B cell (primary cell): ENCODE data around the gene MCHR2. TPM values are rescaled to one million over a fixed set of nuclear protein-coding genes. Genes with fewer than 3 reads are reported as not detected.

Experiments
- ATAC-seq: fragments of 200-7000 bp; cut with Tn5 transposase; one replicate; pipeline ENCODE4 v1.10.0; 2021; ENCODE audit warnings: low read depth, mild to moderate bottlenecking, moderate number of reproducible peaks, moderate library complexity
- CTCF ChIA-PET: fragments of 350-600 bp; sonication (Branson Sonifier 250); formaldehyde crosslinking; loops from one replicate; lab custom pipeline; 2021; ENCODE audit warnings: antibody characterized with exemption, inconsistent platforms; lab: Charles Lee
- POLR2A ChIA-PET: fragments of 350-600 bp; sonication (Branson Sonifier 250); formaldehyde crosslinking; loops from one replicate; lab custom pipeline; 2021; ENCODE audit warnings: antibody characterized with exemption; lab: Charles Lee
- DNase-seq: peaks from one replicate; pipeline ENCODE4 v3.0.0; 2013
- H2AFZ ChIP-seq: 2 replicates; pipeline ENCODE4 v1.6.1; 2012; ENCODE audit warnings: mild to moderate bottlenecking, low read depth, low read length; ENCODE audit not compliant: insufficient read depth, poor library complexity, severe bottlenecking
- H3K27ac ChIP-seq, 2 donors: 1 replicate in 1 of 2; 2 replicates in 1 of 2; pipeline ENCODE4 v1.5.1; 2012 to 2013; ENCODE audit warnings: low read length in 2 of 2, mild to moderate bottlenecking in 2 of 2, moderate library complexity in 1 of 2
- H3K27me3 ChIP-seq, 4 experiments: fragments of 200-600 bp in 1 of 4; sonication (generic) in 1 of 4; replicated peaks in 1 of 4; 1 replicate in 2 of 4; 2 replicates in 2 of 4; pipeline versions ENCODE4 v1.6.1 to v1.7.0; 2013 to 2016; ENCODE audit warnings: low read length in 3 of 4, mild to moderate bottlenecking in 2 of 4, mixed read lengths in 1 of 4, moderate library complexity in 1 of 4; ENCODE audit not compliant: insufficient read depth in 4 of 4, control insufficient read depth in 3 of 4; ENCODE audit errors: control extremely low read depth in 1 of 4
- H3K36me3 ChIP-seq, 2 experiments: replicated peaks in 1 of 2; 1 replicate in 1 of 2; 2 replicates in 1 of 2; pipeline versions ENCODE4 v1.6.1 to v1.7.1; 2013; ENCODE audit warnings: low read length in 1 of 2; ENCODE audit not compliant: insufficient read depth in 2 of 2, control insufficient read depth in 1 of 2; ENCODE audit errors: control extremely low read depth in 1 of 2, extremely low read depth in 1 of 2
- H3K4me1 ChIP-seq, 2 donors: fragments of 200-600 bp in 1 of 2; sonication (generic) in 1 of 2; 1 replicate in 1 of 2; 2 replicates in 1 of 2; pipeline versions ENCODE4 v1.5.1 to v1.6.1; 2013 to 2017; ENCODE audit warnings: low read length in 2 of 2; ENCODE audit not compliant: control insufficient read depth in 2 of 2, insufficient read depth in 2 of 2
- H3K4me2 ChIP-seq: replicated peaks from 2 replicates; pipeline ENCODE3; 2012; ENCODE audit warnings: mild to moderate bottlenecking, low read depth, low read length; ENCODE audit not compliant: poor library complexity, severe bottlenecking
- H3K4me3 ChIP-seq, 5 experiments: fragments of 200-600 bp in 1 of 5; sonication (generic) in 1 of 5; 1 replicate in 3 of 5; 2 replicates in 2 of 5; pipeline versions ENCODE4 v1.5.1 to v1.7.0; 2011 to 2016; ENCODE audit warnings: low read length in 4 of 5, mild to moderate bottlenecking in 4 of 5, low read depth in 2 of 5, control low read depth in 1 of 5, moderate library complexity in 1 of 5; ENCODE audit not compliant: insufficient read depth in 1 of 5; ENCODE audit errors: control extremely low read depth in 1 of 5, extremely low read depth in 1 of 5
- H3K79me2 ChIP-seq: fragments of 200-600 bp; sonication (generic); one replicate; pipeline ENCODE4 v1.6.0; 2016; ENCODE audit warnings: low read length; ENCODE audit not compliant: control insufficient read depth, insufficient read depth
- H3K9ac ChIP-seq: fragments of 200-600 bp; sonication (generic); 2 replicates; pipeline ENCODE4 v1.6.1; 2017; ENCODE audit warnings: mild to moderate bottlenecking, low read length, moderate library complexity
- H3K9me3 ChIP-seq, 3 donors: one replicate each; pipeline versions ENCODE4 v1.6.1 to v1.7.1; 2013; ENCODE audit warnings: low read length in 2 of 3; ENCODE audit not compliant: control insufficient read depth in 2 of 3, insufficient read depth in 1 of 3; ENCODE audit errors: control extremely low read depth in 1 of 3
- H4K20me1 ChIP-seq: 2 replicates; pipeline ENCODE4 v1.6.0; 2012; ENCODE audit warnings: mild to moderate bottlenecking, low read length; ENCODE audit not compliant: insufficient read depth, control insufficient read depth, poor library complexity, severe bottlenecking
- H3K27ac Mint-ChIP-seq: one replicate; pipeline ENCODE4 v1.8.0; 2021; ENCODE audit warnings: mixed read lengths
- H3K27me3 Mint-ChIP-seq: one replicate; pipeline ENCODE4 v1.8.0; 2021; ENCODE audit warnings: mixed read lengths
- H3K4me1 Mint-ChIP-seq: one replicate; pipeline ENCODE4 v1.8.0; 2021; ENCODE audit warnings: mixed read lengths
- H3K4me3 Mint-ChIP-seq: one replicate; pipeline ENCODE4 v1.8.0; 2021; ENCODE audit warnings: mixed read lengths
- H3K9me3 Mint-ChIP-seq: one replicate; pipeline ENCODE4 v1.8.0; 2022; ENCODE audit warnings: mixed read lengths; ENCODE audit not compliant: insufficient read depth
- CTCF ChIP-seq: fragments of 200-600 bp; IDR thresholded peaks from one replicate; pipeline ENCODE4 v1.8.0; 2022; ENCODE audit warnings: antibody characterized with exemption, mild to moderate bottlenecking
- EZH2 ChIP-seq: IDR thresholded peaks from 2 replicates; pipeline ENCODE4 v1.6.1; 2012; ENCODE audit warnings: borderline replicate concordance, low read depth, mild to moderate bottlenecking, moderate library complexity, low read length; ENCODE audit not compliant: insufficient read depth, poor library complexity, severe bottlenecking
- WGBS: methylation state at CpG from one replicate; pipeline ENCODE4 v1.1.5; 2013; ENCODE audit warnings: missing lambda C conversion rate; ENCODE audit not compliant: insufficient coverage; 5-methylcytosine and 5-hydroxymethylcytosine counted together
- intact Hi-C: fragments of 100-400 bp; cut with micrococcal nuclease; formaldehyde crosslinking; loops from one replicate; pipeline ENCODE4 v1.10.0; 2022
- polyA plus RNA-seq: library from polyadenylated mRNA; depleted of rRNA; stranded (reverse); fragments of >200 nt; gene quantifications from 2 replicates; pipeline ENCODE4 v1.2.3, GENCODE V29; 2012
- total RNA-seq, 2 donors: library from RNA; stranded (reverse); fragments of 120-200 nt in 1 of 2; gene quantifications; 1 replicate in 1 of 2; 2 replicates in 1 of 2; pipeline versions ENCODE4 v1.2.3 to v1.2.4, GENCODE V29; 2013 to 2022

The MCHR2 gene
- total and polyA plus RNA-seq, 2 donors (not counting 1 experiment from before 2014, with no cell fraction given), result not detected

DNA sequence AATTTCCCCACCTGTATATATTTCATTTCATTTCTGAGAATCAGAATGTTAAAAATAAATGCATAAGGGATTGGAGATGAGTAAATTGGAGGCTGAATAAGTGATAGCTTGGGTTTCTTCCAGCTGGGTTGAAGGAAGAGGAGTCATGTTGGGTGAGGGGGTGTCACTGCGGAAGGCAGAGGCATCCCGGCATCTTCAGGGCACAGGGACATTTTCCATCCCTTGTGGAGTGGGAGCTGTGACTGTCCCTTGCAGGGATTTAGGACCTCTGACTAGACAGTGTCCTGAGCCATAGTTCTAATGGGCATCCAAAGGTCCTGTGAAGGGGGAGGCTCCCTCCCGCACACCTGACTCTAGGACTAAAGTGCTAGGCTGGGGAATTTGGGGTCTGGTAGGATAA is 2.1 kb downstream of the MCHR2 start:
- Mint-ChIP-seq H3K4me1 (no peaks in the 10 kb centered on the region), H3K9me3 (no peaks in the 10 kb centered on the region), H3K27me3 (peaks cover 37% of the 10 kb centered on the region), H3K4me3 (no peak overlapping the region), H3K27ac (no peak overlapping the region)
- Histone ChIP-seq H4K20me1 (no peaks in the 10 kb centered on the region), H3K9me3 (peaks cover 0 to 3% (median 0%) of the 10 kb centered on the region in 3 donors), H3K9ac (no peak overlapping the region), H3K4me2 (no peak overlapping the region), H3K4me3 (no peak overlapping the region), H3K27ac (no peak overlapping the region), H3K4me1 (no peaks in the 10 kb centered on the region), H3K79me2 (no peaks in the 10 kb centered on the region), H3K36me3 (no peaks in the 10 kb centered on the region), H2AFZ (no peak overlapping the region), H3K27me3 (peaks cover 0 to 32% (median 3%) of the 10 kb centered on the region in 4 experiments)
- ChIA-PET POLR2A (no interaction called here), CTCF (interaction anchor here (3.5 kb wide), 1 partner anchor 10 kb away, joined by 25 read pairs; no protein-coding TSS in a partner anchor)
- ATAC-seq (no peak), DNase-seq (no peak)
- WGBS, result 100% methylated on average over 2 of the region's 3 CpGs
- intact Hi-C loops, result no loop called here
- TF ChIP-seq CTCF (no peak), EZH2 (no peak)

DNA sequence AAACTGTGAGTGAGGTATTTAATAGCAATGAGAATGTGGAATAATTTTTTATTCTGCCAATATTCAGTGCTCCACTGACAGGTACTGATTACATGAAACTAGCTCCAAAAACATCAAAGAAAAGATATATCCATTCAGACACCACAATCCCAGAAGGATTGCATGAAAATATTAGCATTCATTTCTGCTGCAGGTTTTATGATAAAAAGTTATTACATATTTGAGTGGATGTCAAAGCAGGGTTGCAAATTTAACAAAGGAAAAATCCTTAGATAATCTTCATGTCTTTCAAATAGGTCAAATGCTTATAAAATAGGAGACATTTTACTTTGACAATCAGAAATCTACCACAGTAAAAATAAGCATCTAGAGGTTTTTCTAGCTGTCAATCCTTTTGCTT is 13.3 kb downstream of the MCHR2 start:
- CTCF ChIA-PET, result no interaction called here
- POLR2A ChIA-PET, result no interaction called here
- no peak overlapping the region for H3K4me3 ChIP-seq

More for the DNA sequence above, 13.3 kb downstream of the MCHR2 start:
- DNase-seq (no peak), ATAC-seq (no peak)
- no peaks in the 10 kb centered on the region for H3K9me3 ChIP-seq
- H3K27me3 Mint-ChIP-seq, result peaks cover 8% of the 10 kb centered on the region
- TF ChIP-seq CTCF (no peak), EZH2 (no peak)
- no peak overlapping the region for H2AFZ ChIP-seq
- no peaks in the 10 kb centered on the region for H3K79me2 ChIP-seq
- H3K27ac ChIP-seq, result no peak overlapping the region
- H3K27ac Mint-ChIP-seq, result no peak overlapping the region
- no peaks in the 10 kb centered on the region for H3K27me3 ChIP-seq
- H3K36me3 ChIP-seq, result no peaks in the 10 kb centered on the region
- intact Hi-C loops, result no loop called here
- H3K4me3 Mint-ChIP-seq, result no peak overlapping the region
- H3K4me1 ChIP-seq, result no peaks in the 10 kb centered on the region
- H3K9ac ChIP-seq, result no peak overlapping the region
- H3K9me3 Mint-ChIP-seq, result no peaks in the 10 kb centered on the region
- no peak overlapping the region for H3K4me2 ChIP-seq
- no peaks in the 10 kb centered on the region for H3K4me1 Mint-ChIP-seq
- no peaks in the 10 kb centered on the region for H4K20me1 ChIP-seq
